HEK293 (cell line): Measurements from ENCODE around the gene AGAP1.

Source experiments
- CTCF ChIA-PET: fragments of 350-600 bp; formaldehyde crosslinking; extraction: SDS; loops from one replicate; lab custom pipeline; 2021; ENCODE audit warnings: antibody characterized with exemption; lab: Yijun Ruan, JAX
- POLR2A ChIA-PET: fragments of 300-600 bp; formaldehyde crosslinking; extraction: SDS; loops from one replicate; lab custom pipeline; 2020; ENCODE audit warnings: antibody characterized with exemption, inconsistent platforms; lab: Yijun Ruan, JAX
- H3K27ac ChIP-seq: fragments of 200-500 bp; sonication (Bioruptor generic); 2 replicates; pipeline ENCODE4 v1.5.1; 2014; ENCODE audit warnings: low read depth, low read length, control low read depth, inconsistent platforms; ENCODE audit errors: extremely low read depth
- H3K36me3 ChIP-seq, 2 experiments: fragments of 200-500 bp in 1 of 2; sonication (Bioruptor generic) in 1 of 2; 1 replicate in 1 of 2; 2 replicates in 1 of 2; pipeline ENCODE4 v1.5.1; 2014 to 2017; ENCODE audit warnings: inconsistent platforms in 2 of 2, low read length in 2 of 2; ENCODE audit not compliant: control insufficient read depth in 2 of 2, insufficient read depth in 1 of 2
- H3K4me1 ChIP-seq: fragments of 200-500 bp; sonication (Bioruptor generic); 2 replicates; pipeline ENCODE4 v1.5.1; 2014; ENCODE audit warnings: mild to moderate bottlenecking, low read length, inconsistent platforms; ENCODE audit not compliant: control insufficient read depth, insufficient read depth
- H3K4me3 ChIP-seq: 2 replicates; pipeline ENCODE4 v1.5.1; 2011; ENCODE audit warnings: low read depth, mild to moderate bottlenecking, control low read depth, low read length, moderate library complexity
- H3K9me3 ChIP-seq: fragments of 200-500 bp; sonication (Bioruptor generic); 2 replicates; pipeline ENCODE4 v1.5.1; 2014; ENCODE audit warnings: low read depth, low read length, inconsistent platforms; ENCODE audit not compliant: control insufficient read depth, insufficient read depth
- MEIS1 ChIP-seq: sonication (generic); formaldehyde crosslinking; IDR thresholded peaks from 2 replicates; pipeline ENCODE4 v1.8.1; 2022; ENCODE audit warnings: missing genetic modification reagents, mild to moderate bottlenecking, borderline replicate concordance
- MYNN ChIP-seq: fragments of 450-650 bp; formaldehyde crosslinking; IDR thresholded peaks from 2 replicates; pipeline ENCODE4 v1.5.1; 2016; ENCODE audit warnings: missing biosample characterization, missing genetic modification characterization, borderline replicate concordance
- SCRT1 ChIP-seq: fragments of 450-650 bp; formaldehyde crosslinking; IDR thresholded peaks from 2 replicates; pipeline ENCODE4 v1.5.1; 2016; ENCODE audit warnings: missing biosample characterization, missing genetic modification characterization, borderline replicate concordance
- ZEB2 ChIP-seq: fragments of 450-650 bp; formaldehyde crosslinking; IDR thresholded peaks from 2 replicates; pipeline ENCODE4 v1.5.1; 2016; ENCODE audit warnings: missing biosample characterization, missing genetic modification characterization
- ZNF146 ChIP-seq: fragments of 450-650 bp; formaldehyde crosslinking; IDR thresholded peaks from 2 replicates; pipeline ENCODE4 v1.5.1; 2016; ENCODE audit warnings: missing biosample characterization, missing genetic modification characterization
- ZNF335 ChIP-seq: fragments of 450-650 bp; formaldehyde crosslinking; conservative IDR thresholded peaks from 2 replicates; pipeline ENCODE4 v1.5.1; 2016; ENCODE audit warnings: missing biosample characterization, missing genetic modification characterization
- ZNF473 ChIP-seq: fragments of 450-650 bp; formaldehyde crosslinking; IDR thresholded peaks from 2 replicates; pipeline ENCODE4 v1.5.1; 2017; ENCODE audit warnings: missing biosample characterization, missing genetic modification characterization
- ZNF48 ChIP-seq: fragments of 450-650 bp; formaldehyde crosslinking; IDR thresholded peaks from 2 replicates; pipeline ENCODE4 v1.5.1; 2016; ENCODE audit warnings: missing biosample characterization, missing genetic modification characterization
- ZNF521 ChIP-seq: fragments of 450-650 bp; formaldehyde crosslinking; IDR thresholded peaks from 2 replicates; pipeline ENCODE4 v1.5.1; 2017; ENCODE audit warnings: missing biosample characterization, mild to moderate bottlenecking, missing genetic modification characterization
- ZNF561 ChIP-seq: fragments of 450-650 bp; IDR thresholded peaks from 2 replicates; pipeline ENCODE4 v1.5.1; 2018; ENCODE audit warnings: missing biosample characterization, missing genetic modification characterization, borderline replicate concordance
- ZNF626 ChIP-seq: fragments of 450-650 bp; sonication (Bioruptor Pico); formaldehyde crosslinking; IDR thresholded peaks from 2 replicates; pipeline ENCODE4 v1.5.1; 2018; ENCODE audit warnings: missing biosample characterization, missing genetic modification characterization, inconsistent platforms
- ZNF776 ChIP-seq: fragments of 450-650 bp; formaldehyde crosslinking; IDR thresholded peaks from 2 replicates; pipeline ENCODE4 v1.5.0; 2017; ENCODE audit warnings: missing biosample characterization, missing genetic modification characterization, borderline replicate concordance
- ZSCAN16 ChIP-seq: fragments of 450-650 bp; formaldehyde crosslinking; IDR thresholded peaks from 2 replicates; pipeline ENCODE4 v1.5.1; 2016; ENCODE audit warnings: missing biosample characterization, missing genetic modification characterization
- TF ChIP-seq, protein P1 (sequence below): fragments of 450-650 bp; formaldehyde crosslinking; IDR thresholded peaks from 2 replicates; pipeline ENCODE4 v1.5.1; 2016; ENCODE audit warnings: missing biosample characterization, missing genetic modification characterization
- TF ChIP-seq, protein P2 (sequence below): fragments of 450-650 bp; formaldehyde crosslinking; IDR thresholded peaks from 2 replicates; pipeline ENCODE4 v1.5.1; 2016; ENCODE audit warnings: missing biosample characterization, missing genetic modification characterization

AGAP1 gene

DNA sequence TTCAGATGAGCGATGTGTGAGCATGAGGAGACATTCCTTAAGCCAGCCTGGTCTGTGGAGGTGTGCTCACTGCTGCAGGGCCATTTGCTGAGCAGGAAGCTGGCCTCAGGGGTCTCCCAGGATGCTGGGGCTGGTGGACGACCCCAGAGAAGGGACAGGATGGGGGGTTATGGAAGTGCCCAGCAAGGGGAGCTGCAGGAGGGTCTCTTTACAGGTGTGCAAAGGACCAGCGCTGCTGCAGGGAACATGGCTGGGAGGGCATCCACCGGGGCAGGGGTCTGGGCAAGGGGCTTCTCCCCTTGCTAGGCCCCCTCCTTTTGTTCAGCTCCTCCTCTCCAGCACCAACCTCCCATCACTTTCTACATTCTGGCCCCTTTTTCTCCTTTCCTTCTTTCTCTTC is 489.2 kb downstream of the AGAP1 start (continued):
- TF ChIP-seq MEIS1 (no peak), ZNF335 (tag by site-specific recombination) (no peak)

DNA sequence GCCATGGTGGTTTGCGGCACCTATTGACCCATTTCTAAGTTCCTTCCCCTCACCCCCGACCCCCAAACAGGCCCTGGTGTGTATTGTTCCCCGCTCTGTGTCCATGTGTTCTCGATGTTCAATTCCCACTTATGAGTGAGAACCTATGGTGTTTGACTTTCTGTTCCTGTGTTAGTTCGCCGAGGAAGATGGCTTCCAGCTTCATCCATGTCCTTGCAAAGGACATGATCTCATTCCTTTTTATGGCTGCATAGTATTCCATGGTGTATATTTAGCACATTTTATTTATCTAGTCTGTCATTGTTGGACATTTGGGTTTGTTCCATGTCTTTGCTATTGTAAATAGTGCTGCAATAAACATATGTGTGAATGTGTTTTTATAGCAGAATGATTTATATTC is 490.7 kb downstream of the AGAP1 start:
- H3K36me3 ChIP-seq: no peaks in the 10 kb centered on the region
- H3K4me3 ChIP-seq: no peak overlapping the region
- ChIA-PET CTCF (no interaction called here), POLR2A (no interaction called here)
- no peaks in the 10 kb centered on the region for H3K4me1 ChIP-seq
- TF ChIP-seq ZNF48 (no peak), ZNF146 (tag by site-specific recombination) (peak; percentile 65)
- no peak overlapping the region for H3K27ac ChIP-seq
- no peaks in the 10 kb centered on the region for H3K9me3 ChIP-seq

DNA sequence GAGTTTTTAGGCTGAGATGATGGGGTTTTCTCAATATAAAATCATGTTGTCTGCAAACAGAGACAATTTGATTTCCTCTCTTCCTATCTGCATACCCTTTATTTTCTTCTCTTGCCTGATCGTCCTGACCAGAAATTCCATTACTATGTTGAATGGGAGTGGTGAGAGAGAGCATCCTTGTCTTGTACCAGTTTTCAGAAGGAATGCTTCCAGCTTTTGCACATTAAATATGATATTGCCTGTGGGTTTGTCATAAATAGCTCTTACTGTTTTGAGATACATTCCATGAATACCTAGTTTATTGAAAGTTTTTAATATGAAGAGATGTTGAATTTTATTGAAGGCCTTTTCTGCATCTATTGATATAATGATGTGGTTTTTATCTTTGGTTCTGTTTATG is 492.5 kb downstream of the AGAP1 start:
- Histone ChIP-seq H3K4me1 (no peaks in the 10 kb centered on the region), H3K9me3 (no peaks in the 10 kb centered on the region)
- no peak for TF ChIP-seq ZNF521 (tag by site-specific recombination)
- TF ChIP-seq, protein P1, sequence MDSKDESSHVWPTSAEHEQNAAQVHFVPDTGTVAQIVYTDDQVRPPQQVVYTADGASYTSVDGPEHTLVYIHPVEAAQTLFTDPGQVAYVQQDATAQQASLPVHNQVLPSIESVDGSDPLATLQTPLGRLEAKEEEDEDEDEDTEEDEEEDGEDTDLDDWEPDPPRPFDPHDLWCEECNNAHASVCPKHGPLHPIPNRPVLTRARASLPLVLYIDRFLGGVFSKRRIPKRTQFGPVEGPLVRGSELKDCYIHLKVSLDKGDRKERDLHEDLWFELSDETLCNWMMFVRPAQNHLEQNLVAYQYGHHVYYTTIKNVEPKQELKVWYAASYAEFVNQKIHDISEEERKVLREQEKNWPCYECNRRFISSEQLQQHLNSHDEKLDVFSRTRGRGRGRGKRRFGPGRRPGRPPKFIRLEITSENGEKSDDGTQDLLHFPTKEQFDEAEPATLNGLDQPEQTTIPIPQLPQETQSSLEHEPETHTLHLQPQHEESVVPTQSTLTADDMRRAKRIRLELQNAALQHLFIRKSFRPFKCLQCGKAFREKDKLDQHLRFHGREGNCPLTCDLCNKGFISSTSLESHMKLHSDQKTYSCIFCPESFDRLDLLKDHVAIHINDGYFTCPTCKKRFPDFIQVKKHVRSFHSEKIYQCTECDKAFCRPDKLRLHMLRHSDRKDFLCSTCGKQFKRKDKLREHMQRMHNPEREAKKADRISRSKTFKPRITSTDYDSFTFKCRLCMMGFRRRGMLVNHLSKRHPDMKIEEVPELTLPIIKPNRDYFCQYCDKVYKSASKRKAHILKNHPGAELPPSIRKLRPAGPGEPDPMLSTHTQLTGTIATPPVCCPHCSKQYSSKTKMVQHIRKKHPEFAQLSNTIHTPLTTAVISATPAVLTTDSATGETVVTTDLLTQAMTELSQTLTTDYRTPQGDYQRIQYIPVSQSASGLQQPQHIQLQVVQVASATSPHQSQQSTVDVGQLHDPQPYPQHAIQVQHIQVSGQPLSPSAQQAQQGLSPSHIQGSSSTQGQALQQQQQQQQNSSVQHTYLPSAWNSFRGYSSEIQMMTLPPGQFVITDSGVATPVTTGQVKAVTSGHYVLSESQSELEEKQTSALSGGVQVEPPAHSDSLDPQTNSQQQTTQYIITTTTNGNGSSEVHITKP (tag by site-specific recombination): no peak
- TF ChIP-seq ZNF335 (tag by site-specific recombination): no peak
- no peak for TF ChIP-seq ZNF776 (tag by site-specific recombination)
- no peak for TF ChIP-seq ZNF473 (tag by site-specific recombination)
- TF ChIP-seq SCRT1 (tag by site-specific recombination): no peak
- TF ChIP-seq ZNF626 (tag by site-specific recombination): no peak
- no peak for TF ChIP-seq ZEB2 (tag by site-specific recombination)
- TF ChIP-seq, all 188 proteins: peak for 0
- CTCF ChIA-PET: no interaction called here
- no peak overlapping the region for H3K4me3 ChIP-seq
- H3K27ac ChIP-seq: no peak overlapping the region
- no peaks in the 10 kb centered on the region for H3K36me3 ChIP-seq
- POLR2A ChIA-PET: no interaction called here

DNA sequence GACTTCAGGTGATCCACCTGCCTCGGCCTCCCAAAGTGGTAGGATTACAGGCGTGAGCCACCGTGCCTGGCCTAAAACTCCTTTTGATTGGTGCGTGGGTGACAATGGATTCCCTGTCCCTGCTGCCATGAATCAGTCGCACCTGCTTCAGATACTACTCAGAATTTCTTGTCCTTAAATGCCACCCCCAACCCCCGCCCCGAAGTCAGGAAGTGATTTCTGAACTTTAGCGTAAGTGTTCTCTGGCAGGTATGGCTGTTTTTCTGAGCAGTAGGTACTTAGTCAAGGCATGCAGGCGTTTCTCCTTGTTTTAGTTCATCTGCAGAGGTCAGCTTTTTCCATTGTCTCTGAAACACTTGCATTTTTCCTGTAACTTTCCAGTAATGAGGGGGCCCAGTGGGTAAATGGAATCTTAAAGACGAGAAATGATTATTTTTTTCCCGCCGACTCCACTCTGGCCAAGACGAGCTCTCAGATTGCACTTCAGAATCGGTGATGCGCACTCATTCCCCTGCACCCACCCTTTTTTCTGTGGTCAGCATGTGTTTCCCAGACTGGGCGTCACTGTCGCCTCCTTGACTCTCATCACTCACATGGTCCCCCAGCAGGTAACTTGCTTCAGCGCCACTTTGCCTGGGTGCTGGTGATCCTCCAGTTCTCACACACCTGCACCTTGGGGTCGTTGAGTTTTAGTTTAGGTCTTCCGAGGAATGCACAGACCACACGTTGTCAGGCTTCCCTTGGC is 494.6 kb downstream of the AGAP1 start:
- no peak overlapping the region for H3K27ac ChIP-seq
- no peak overlapping the region for H3K4me3 ChIP-seq
- no peaks in the 10 kb centered on the region for H3K4me1 ChIP-seq
- no peaks in the 10 kb centered on the region for H3K36me3 ChIP-seq
- H3K9me3 ChIP-seq: no peaks in the 10 kb centered on the region
- POLR2A ChIA-PET: no interaction called here
- TF ChIP-seq ZNF561 (tag by site-specific recombination) (no peak), MYNN (tag by site-specific recombination) (no peak), ZSCAN16 (tag by site-specific recombination) (no peak)
- TF ChIP-seq, protein P2, sequence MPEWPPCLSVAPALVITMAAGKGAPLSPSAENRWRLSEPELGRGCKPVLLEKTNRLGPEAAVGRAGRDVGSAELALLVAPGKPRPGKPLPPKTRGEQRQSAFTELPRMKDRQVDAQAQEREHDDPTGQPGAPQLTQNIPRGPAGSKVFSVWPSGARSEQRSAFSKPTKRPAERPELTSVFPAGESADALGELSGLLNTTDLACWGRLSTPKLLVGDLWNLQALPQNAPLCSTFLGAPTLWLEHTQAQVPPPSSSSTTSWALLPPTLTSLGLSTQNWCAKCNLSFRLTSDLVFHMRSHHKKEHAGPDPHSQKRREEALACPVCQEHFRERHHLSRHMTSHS: no peak
- CTCF ChIA-PET: interaction anchor here (0.6 to 0.7 kb wide), 2 partner anchors 22 to 156 kb away, joined by 3 read pairs; no protein-coding TSS in a partner anchor
